ENCODE data around the gene GNB1. TPM values are rescaled to one million over a fixed set of nuclear protein-coding genes. Genes with fewer than 3 reads are reported as not detected.

GNB1 gene
- total and polyA plus RNA-seq, 9 of the 15 experiments (the other 6 are each of a cell fraction or from before 2014, with no cell fraction given) = 34.3 to 388 (median 114) TPM

- no peak for TF ChIP-seq ATF4 (CRISPR knock-in tag; IDR thresholded peaks at IDR 0.05)
- no peak for TF ChIP-seq SMC3 (conservative IDR thresholded peaks at IDR 0.05; ENCODE audit: insufficient read depth, low read depth, low read length)
- TF ChIP-seq CBFB (CRISPR knock-in tag; IDR thresholded peaks at IDR 0.05) = 0 out of 2 replicates have a peak, but pooled peaks have one; percentile 81
- no peak for TF ChIP-seq TAF1 (IDR thresholded peaks at IDR 0.05; ENCODE audit: control insufficient read depth, extremely low read depth, insufficient read depth, low read length, severe bottlenecking)
- peak in 1 of 2 experiments; percentile 82; a peak in 2 of 4 replicates for TF ChIP-seq SRF (CRISPR knock-in tag; IDR thresholded peaks at IDR 0.05)
- no peak for TF ChIP-seq HMGXB4 (CRISPR knock-in tag; IDR thresholded peaks at IDR 0.05)
- TF ChIP-seq, protein P1, sequence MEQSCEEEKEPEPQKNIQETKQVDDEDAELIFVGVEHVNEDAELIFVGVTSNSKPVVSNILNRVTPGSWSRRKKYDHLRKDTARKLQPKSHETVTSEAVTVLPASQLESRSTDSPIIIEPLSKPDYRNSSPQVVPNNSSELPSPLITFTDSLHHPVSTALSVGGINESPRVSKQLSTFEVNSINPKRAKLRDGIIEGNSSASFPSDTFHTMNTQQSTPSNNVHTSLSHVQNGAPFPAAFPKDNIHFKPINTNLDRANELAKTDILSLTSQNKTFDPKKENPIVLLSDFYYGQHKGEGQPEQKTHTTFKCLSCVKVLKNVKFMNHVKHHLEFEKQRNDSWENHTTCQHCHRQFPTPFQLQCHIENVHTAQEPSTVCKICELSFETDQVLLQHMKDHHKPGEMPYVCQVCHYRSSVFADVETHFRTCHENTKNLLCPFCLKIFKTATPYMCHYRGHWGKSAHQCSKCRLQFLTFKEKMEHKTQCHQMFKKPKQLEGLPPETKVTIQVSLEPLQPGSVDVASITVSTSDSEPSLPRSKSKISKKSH (CRISPR knock-in tag; IDR thresholded peaks at IDR 0.05) = no peak
- TF ChIP-seq RBM39 (optimal IDR thresholded peaks at IDR 0.05; ENCODE audit: low read depth, low read length) = no peak
- TF ChIP-seq ZNF24 (IDR thresholded peaks at IDR 0.05) = no peak
- TF ChIP-seq FOXA1 (IDR thresholded peaks at IDR 0.05; ENCODE audit: borderline replicate concordance) = no peak
- no peak for TF ChIP-seq DEAF1 (CRISPR knock-in tag; IDR thresholded peaks at IDR 0.05)
- TF ChIP-seq, protein P2, sequence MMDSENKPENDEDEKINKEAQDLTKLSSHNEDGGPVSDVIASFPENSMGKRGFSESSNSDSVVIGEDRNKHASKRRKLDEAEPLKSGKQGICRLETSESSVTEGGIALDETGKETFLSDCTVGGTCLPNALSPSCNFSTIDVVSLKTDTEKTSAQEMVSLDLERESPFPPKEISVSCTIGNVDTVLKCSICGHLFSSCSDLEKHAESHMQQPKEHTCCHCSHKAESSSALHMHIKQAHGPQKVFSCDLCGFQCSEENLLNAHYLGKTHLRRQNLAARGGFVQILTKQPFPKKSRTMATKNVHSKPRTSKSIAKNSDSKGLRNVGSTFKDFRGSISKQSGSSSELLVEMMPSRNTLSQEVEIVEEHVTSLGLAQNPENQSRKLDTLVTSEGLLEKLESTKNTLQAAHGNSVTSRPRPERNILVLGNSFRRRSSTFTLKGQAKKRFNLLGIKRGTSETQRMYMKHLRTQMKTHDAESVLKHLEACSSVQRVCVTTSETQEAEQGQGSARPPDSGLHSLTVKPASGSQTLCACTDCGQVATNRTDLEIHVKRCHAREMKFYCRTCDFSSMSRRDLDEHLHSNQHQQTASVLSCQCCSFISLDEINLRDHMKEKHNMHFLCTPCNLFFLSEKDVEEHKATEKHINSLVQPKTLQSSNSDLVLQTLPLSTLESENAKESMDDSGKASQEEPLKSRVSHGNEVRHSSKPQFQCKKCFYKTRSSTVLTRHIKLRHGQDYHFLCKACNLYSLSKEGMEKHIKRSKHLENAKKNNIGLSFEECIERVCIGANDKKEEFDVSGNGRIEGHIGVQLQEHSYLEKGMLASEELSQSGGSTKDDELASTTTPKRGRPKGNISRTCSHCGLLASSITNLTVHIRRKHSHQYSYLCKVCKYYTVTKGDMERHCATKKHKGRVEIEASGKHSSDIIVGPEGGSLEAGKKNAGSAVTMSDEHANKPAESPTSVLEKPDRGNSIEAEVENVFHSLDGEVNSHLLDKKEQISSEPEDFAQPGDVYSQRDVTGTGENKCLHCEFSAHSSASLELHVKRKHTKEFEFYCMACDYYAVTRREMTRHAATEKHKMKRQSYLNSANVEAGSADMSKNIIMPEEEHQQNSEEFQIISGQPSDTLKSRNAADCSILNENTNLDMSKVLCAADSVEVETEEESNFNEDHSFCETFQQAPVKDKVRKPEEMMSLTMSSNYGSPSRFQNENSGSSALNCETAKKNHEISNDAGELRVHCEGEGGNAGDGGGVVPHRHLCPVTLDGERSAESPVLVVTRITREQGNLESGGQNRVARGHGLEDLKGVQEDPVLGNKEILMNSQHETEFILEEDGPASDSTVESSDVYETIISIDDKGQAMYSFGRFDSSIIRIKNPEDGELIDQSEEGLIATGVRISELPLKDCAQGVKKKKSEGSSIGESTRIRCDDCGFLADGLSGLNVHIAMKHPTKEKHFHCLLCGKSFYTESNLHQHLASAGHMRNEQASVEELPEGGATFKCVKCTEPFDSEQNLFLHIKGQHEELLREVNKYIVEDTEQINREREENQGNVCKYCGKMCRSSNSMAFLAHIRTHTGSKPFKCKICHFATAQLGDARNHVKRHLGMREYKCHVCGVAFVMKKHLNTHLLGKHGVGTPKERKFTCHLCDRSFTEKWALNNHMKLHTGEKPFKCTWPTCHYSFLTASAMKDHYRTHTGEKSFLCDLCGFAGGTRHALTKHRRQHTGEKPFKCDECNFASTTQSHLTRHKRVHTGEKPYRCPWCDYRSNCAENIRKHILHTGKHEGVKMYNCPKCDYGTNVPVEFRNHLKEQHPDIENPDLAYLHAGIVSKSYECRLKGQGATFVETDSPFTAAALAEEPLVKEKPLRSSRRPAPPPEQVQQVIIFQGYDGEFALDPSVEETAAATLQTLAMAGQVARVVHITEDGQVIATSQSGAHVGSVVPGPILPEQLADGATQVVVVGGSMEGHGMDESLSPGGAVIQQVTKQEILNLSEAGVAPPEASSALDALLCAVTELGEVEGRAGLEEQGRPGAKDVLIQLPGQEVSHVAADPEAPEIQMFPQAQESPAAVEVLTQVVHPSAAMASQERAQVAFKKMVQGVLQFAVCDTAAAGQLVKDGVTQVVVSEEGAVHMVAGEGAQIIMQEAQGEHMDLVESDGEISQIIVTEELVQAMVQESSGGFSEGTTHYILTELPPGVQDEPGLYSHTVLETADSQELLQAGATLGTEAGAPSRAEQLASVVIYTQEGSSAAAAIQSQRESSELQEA (IDR thresholded peaks at IDR 0.05; ENCODE audit: low read depth) = no peak
Observed at GRCh38 chr1:1919304-1920056, 28.6 kb upstream of the GNB1 start (continued).
